HEK293 (cell line): ENCODE measurements around the gene KSR1.

ENCODE experiments used
- CTCF ChIP-seq: fragments of 450-650 bp; formaldehyde crosslinking; IDR thresholded peaks from 2 replicates; pipeline ENCODE4 v1.5.1; 2016; ENCODE audit warnings: missing biosample characterization, missing genetic modification characterization
- MYNN ChIP-seq: fragments of 450-650 bp; formaldehyde crosslinking; IDR thresholded peaks from 2 replicates; pipeline ENCODE4 v1.5.1; 2016; ENCODE audit warnings: missing biosample characterization, missing genetic modification characterization, borderline replicate concordance
- ZBTB20 ChIP-seq: fragments of 450-650 bp; formaldehyde crosslinking; IDR thresholded peaks from 2 replicates; pipeline ENCODE4 v1.5.1; 2016; ENCODE audit warnings: missing biosample characterization, missing genetic modification characterization

- TF ChIP-seq CTCF (tag by site-specific recombination) (no peak), MYNN (no peak), ZBTB20 (tag by site-specific recombination) (no peak)
These were observed 124.8 kb downstream of the KSR1 start for GRCh38 chr17:27581016-27581415.
